ENCODE data around the gene PRR20D.

DNA sequence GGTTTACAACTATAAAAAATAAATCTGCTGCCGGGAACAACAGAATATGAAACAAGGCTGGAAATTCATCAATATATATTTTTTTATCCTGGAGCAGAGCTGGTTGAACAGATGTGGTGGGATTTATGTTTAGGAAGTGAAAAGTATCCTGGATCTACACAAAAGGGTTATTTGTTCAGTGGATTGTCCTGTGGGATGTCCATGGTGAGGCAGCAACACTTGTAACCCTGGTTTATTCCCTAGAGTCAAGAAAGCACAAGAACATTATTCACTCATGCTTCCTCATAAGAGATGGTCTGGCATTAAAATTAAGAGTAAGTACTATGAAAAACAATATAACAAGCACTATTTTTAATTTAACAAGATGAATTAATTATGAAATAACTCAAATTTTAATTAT is 52.6 kb downstream of the PRR20D start:
- TF ChIP-seq, protein P1, sequence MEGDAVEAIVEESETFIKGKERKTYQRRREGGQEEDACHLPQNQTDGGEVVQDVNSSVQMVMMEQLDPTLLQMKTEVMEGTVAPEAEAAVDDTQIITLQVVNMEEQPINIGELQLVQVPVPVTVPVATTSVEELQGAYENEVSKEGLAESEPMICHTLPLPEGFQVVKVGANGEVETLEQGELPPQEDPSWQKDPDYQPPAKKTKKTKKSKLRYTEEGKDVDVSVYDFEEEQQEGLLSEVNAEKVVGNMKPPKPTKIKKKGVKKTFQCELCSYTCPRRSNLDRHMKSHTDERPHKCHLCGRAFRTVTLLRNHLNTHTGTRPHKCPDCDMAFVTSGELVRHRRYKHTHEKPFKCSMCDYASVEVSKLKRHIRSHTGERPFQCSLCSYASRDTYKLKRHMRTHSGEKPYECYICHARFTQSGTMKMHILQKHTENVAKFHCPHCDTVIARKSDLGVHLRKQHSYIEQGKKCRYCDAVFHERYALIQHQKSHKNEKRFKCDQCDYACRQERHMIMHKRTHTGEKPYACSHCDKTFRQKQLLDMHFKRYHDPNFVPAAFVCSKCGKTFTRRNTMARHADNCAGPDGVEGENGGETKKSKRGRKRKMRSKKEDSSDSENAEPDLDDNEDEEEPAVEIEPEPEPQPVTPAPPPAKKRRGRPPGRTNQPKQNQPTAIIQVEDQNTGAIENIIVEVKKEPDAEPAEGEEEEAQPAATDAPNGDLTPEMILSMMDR (conservative IDR thresholded peaks at IDR 0.05; ENCODE audit: low read depth, low read length), result no peak
- no peak for TF ChIP-seq EZH2 (IDR thresholded peaks at IDR 0.05; ENCODE audit: low read length, unreplicated experiment)

Measured in PC-3 (cell line).